GM18951 (cell line): Measurements from ENCODE around the gene HADHB.
"Not testable (repeated sequence)": the region's sequence is repeated elsewhere in the genome, so short reads cannot be mapped to it uniquely, and the experiment has no call there.

Experiments
- POLR2A ChIP-seq: IDR thresholded peaks from 4 replicates; pipeline ENCODE4 v1.6.1; 2011; ENCODE audit warnings: mild to moderate bottlenecking; ENCODE audit not compliant: insufficient read length, insufficient read depth; ENCODE audit errors: extremely low read depth
- in situ Hi-C: fragments of 300-500 bp; cut with MboI; formaldehyde crosslinking; loops from one replicate; pipeline ENCODE4 v1.12.0; 2022; ENCODE audit warnings: low sequenced_read_pairs, mixed read lengths, inconsistent platforms; ENCODE audit not compliant: unreplicated experiment

HADHB gene

GRCh38 chr2:26230806-26231205 lies 13.9 kb upstream of the HADHB start:
- in situ Hi-C loops = no loop called here
- no peak for TF ChIP-seq POLR2A

DNA sequence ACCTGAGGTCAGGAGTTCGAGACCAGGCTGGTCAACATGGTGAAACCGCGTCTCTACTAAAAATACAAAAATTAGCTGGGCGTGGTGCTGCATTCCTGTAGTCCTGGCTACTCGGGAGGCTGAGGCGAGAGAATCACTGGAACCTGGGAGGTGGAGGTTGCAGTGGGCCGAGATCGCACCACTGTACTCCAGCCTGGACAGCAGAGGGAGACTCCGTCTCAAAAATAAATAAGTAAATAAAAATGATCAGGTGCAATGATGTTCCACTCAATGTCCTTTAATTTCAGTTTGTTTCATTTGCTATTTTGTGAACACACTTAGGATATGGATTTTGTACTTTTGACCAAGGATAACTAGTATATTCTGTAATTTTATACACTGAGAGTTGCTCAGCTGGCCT lies 9.7 kb upstream of the HADHB start:
- no peak for TF ChIP-seq POLR2A
- in situ Hi-C loops = no loop called here

DNA sequence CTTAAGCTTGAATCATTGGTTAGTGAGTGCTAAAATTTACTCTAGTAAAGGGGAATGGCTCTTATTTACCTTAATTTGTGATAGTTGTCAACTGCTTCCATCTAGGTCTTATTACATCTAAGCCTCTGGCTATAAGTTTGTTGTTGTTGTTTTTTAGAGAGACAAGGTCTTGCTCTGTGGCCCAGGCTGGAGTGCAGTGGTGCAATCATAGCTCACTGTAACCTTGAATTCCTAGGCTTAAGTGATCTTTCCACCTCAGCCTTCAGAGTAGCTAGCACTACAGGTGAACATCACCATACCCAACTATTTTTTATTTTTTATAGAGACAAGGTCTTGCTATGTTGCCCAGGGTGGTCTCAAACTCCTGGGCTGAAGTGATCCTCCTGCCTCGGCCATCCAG lies 6.9 kb upstream of the HADHB start:
- in situ Hi-C loops = no loop called here
- no peak for TF ChIP-seq POLR2A

GRCh38 chr2:26238311-26238958 lies 6.3 kb upstream of the HADHB start:
- TF ChIP-seq POLR2A = no peak
- in situ Hi-C loops = no loop called here

- TF ChIP-seq POLR2A = no peak
These were observed 2.8 kb upstream of the HADHB start for GRCh38 chr2:26241928-26242436.

DNA sequence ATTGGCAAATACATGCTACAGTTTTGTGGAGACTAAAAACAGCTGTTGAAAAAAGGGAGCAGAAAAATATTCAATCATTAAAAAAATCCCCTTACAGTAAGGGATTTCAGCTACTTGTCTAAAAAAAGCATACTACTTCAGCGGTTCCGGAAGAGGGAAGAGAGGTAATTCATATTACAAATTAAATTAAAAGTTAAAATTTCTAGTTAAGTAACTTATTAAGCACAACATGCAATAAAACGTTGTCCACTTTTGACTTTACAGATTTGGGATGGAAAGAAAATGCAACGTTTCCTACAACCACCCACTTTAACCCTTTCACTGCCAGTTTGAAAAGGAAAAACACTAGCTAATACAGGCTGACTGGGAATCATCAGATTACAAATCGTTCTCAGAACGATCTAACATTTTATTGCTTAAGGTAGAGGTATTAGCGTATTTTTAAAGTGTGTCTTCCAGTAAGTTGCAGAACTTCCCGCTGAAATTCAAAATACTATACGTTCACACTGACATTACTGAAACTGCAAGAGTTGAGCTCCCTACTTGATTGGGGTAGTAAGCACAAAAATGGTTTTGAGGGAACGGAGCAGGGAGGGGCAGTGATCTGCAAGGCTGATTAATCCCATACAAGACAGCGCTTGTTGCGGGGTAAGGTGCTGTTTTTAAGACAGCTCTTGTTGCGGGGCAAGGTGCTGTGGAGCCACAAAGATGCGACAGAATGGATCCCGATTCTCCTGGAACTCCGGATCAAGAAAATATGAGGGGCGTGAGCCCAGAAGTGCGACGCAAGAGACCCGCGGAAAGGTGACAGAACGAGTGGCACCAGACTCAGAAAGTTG lies 1.1 kb upstream of the HADHB start:
- in situ Hi-C loops = no loop called here
- no peak for TF ChIP-seq POLR2A

More at GRCh38 chr2:26241928-26242436, 2.8 kb upstream of the HADHB start:
- in situ Hi-C loops = no loop called here

DNA sequence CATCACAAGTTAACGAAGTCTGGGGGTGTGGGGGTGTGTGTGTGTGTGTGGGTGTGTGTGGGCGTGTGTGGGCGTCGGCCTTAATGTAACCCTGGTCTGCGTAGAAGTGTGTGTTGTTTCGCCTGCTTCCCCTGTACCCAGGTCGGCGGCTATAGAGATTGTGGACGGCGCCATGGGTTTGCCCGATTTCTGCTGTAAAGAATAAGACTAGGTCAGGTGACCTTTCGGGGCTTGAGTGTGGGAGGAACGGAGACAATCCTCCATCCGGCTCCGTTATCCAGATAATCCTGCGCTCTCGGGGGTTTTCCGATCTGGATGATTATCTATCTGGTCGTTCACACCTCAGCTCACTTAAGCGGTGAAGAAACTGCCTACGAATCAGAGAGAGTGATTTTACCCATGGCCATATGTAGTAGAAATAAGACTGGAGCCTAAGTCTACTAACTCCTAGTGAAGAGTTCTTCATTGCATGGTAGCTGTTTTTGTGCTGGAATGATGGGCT lies 543 bp downstream of the HADHB start:
- TF ChIP-seq POLR2A = no peak
- in situ Hi-C loops = no loop called here

DNA sequence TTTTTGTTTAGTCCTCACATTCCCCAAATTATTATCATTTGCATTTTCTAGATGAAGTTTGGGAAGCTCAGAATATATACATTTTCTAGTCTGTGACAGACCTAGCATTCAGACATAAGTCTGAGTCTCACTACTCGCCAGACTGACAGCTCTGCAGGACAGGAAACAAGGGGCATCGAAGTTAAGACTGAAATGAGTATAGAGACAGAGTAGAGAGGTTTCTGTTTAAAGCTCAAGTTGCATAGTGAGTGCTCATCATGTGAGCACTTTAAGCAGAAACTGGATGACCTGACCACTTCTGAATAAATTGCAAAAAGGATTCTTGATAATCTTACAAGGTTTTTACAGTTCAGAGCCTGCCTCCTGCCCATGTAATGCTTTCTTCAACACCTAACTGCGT lies 1.1 kb downstream of the HADHB start:
- TF ChIP-seq POLR2A = no peak
- in situ Hi-C loops = no loop called here

- in situ Hi-C loops = no loop called here
- no peak for TF ChIP-seq POLR2A
These were observed 2.1 kb downstream of the HADHB start for GRCh38 chr2:26246818-26247217.

GRCh38 chr2:26249625-26250024 lies 4.9 kb downstream of the HADHB start:
- in situ Hi-C loops = no loop called here

DNA sequence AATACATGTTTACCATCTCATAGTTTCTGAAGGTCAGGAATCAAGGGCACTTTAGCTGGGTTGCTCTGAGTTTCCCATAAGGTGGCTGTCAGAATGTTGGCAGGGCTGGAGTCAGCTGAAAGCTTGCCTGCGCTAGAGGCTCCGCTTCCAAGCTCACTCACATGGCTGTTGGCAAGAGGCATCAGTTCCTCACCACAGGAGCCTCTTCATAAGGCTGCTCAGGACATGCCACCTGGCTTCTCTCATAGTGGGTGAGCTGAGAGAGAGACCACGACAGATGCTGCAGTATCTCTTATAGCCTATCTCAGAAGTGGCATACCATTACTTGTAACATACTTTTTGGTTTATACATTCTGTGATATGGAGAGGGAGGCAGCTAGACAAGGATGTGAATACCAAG lies 7.2 kb downstream of the HADHB start:
- no peak for TF ChIP-seq POLR2A
- in situ Hi-C loops = no loop called here

More at GRCh38 chr2:26249625-26250024, 4.9 kb downstream of the HADHB start:
- no peak for TF ChIP-seq POLR2A

GRCh38 chr2:26255759-26256384 lies 11.1 kb downstream of the HADHB start:
- no peak for TF ChIP-seq POLR2A
- in situ Hi-C loops = no loop called here

DNA sequence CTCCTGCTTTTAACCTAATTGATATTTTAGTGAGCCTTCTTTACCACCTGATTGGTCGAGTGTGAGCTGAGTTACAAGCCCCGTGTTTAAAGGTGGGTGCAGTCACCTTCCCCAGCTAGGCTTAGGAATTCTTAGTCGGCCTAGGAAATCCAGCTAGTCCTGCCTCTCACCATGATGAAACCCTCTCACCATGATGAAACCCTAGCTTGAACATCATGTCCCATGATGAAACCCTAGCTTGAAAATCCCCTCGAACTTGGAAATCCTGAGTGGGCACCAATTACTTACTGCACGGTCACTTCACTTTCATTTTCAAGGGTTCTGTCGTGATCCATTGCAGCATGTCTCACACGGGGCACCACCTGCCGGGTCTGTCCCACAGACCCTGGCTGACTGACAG lies 14.1 kb downstream of the HADHB start:
- in situ Hi-C loops = not testable (repeated sequence)
